ENCODE results near the gene PUS7. TPM values are rescaled to one million over a fixed set of nuclear protein-coding genes. Genes with fewer than 3 reads are reported as not detected.
"Not testable (repeated sequence)": the region's sequence is repeated elsewhere in the genome, so short reads cannot be mapped to it uniquely, and the experiment has no call there.

PUS7 gene
- total RNA-seq, 1 experiment from 2014 or later = 30.7 TPM

- intact Hi-C loops (cut with micrococcal nuclease; ENCODE audit: unreplicated experiment) = no loop called here
- POLR2A ChIA-PET = no interaction called here
Observed at GRCh38 chr7:105454095-105454747, 67.8 kb downstream of the PUS7 start.

GRCh38 chr7:105452085-105452484, 70.0 kb downstream of the PUS7 start:
- H3K9me3 ChIP-seq (ENCODE audit: control insufficient read depth, insufficient read depth, low read depth, low read length) = no peaks in the 10 kb centered on the region
- intact Hi-C loops (cut with micrococcal nuclease; ENCODE audit: unreplicated experiment) = no loop called here
- DNase-seq (ENCODE audit: low read depth, low spot score) = no peak
- H3K4me3 ChIP-seq (ENCODE audit: low read depth in 2 of 2, low read length in 2 of 2) = no peak overlapping the region
- 0 out of 2 replicates have a peak, but pooled peaks cover 3% of the 10 kb centered on the region for H3K4me1 ChIP-seq (ENCODE audit: control insufficient read depth, insufficient read depth, low read length)
- H3K27ac ChIP-seq (ENCODE audit: low read length) = no peak overlapping the region
- no TSS peak for BruUV-seq (replicated peaks)
- TF ChIP-seq CTCF (IDR thresholded peaks at IDR 0.05) (no peak), REST (IDR thresholded peaks at IDR 0.05; ENCODE audit: insufficient read depth in 1 of 2, low read depth in 2 of 2, low read length in 1 of 2) (no peak), TCF7L2 (IDR thresholded peaks at IDR 0.05; ENCODE audit: low read depth, low read length) (no peak), SIN3A (IDR thresholded peaks at IDR 0.05; ENCODE audit: borderline replicate concordance, insufficient read depth, low read depth, low read length) (no peak), POLR2AphosphoS5 (IDR thresholded peaks at IDR 0.05; ENCODE audit: low read depth, low read length) (no peak)
- no peaks in the 10 kb centered on the region for H3K27me3 ChIP-seq (ENCODE audit: control insufficient read depth, insufficient read depth, low read length)
- no peak for ATAC-seq
- peaks cover 4% of the 10 kb centered on the region; the same call in 1 of the 2 replicates for H3K36me3 ChIP-seq (ENCODE audit: control insufficient read depth, insufficient read depth, low read length)
- POLR2A ChIA-PET = no interaction called here
- CTCF ChIA-PET = no interaction called here
- in situ Hi-C loops (cut with HindIII; ENCODE audit: low pct_unique_long_range_greater_than_20kb, low sequenced_read_pairs) = no loop called here

More at GRCh38 chr7:105454095-105454747, 67.8 kb downstream of the PUS7 start:
- TF ChIP-seq REST (IDR thresholded peaks at IDR 0.05; ENCODE audit: insufficient read depth in 1 of 2, low read depth in 2 of 2, low read length in 1 of 2) (no peak), CTCF (IDR thresholded peaks at IDR 0.05) (no peak), POLR2AphosphoS5 (IDR thresholded peaks at IDR 0.05; ENCODE audit: low read depth, low read length) (no peak), TCF7L2 (IDR thresholded peaks at IDR 0.05; ENCODE audit: low read depth, low read length) (no peak), SIN3A (IDR thresholded peaks at IDR 0.05; ENCODE audit: borderline replicate concordance, insufficient read depth, low read depth, low read length) (no peak)
- in situ Hi-C loops (cut with HindIII; ENCODE audit: low pct_unique_long_range_greater_than_20kb, low sequenced_read_pairs) = no loop called here
- Histone ChIP-seq H3K4me1 (ENCODE audit: control insufficient read depth, insufficient read depth, low read length) (0 out of 2 replicates have a peak, but pooled peaks cover 3% of the 10 kb centered on the region), H3K9me3 (ENCODE audit: control insufficient read depth, insufficient read depth, low read depth, low read length) (no peaks in the 10 kb centered on the region), H3K27me3 (ENCODE audit: control insufficient read depth, insufficient read depth, low read length) (no peaks in the 10 kb centered on the region), H3K36me3 (ENCODE audit: control insufficient read depth, insufficient read depth, low read length) (peaks cover 13% of the 10 kb centered on the region; the same call in 1 of the 2 replicates), H3K4me3 (ENCODE audit: low read depth in 2 of 2, low read length in 2 of 2) (no peak overlapping the region), H3K27ac (ENCODE audit: low read length) (no peak overlapping the region)
- ATAC-seq (no peak), DNase-seq (ENCODE audit: low read depth, low spot score) (no peak)
- no TSS peak for BruUV-seq (replicated peaks)
- CTCF ChIA-PET = no interaction called here

GRCh38 chr7:105450870-105451269, 71.2 kb downstream of the PUS7 start:
- ATAC-seq; CTCF ChIA-PET; H3K9me3 ChIP-seq (ENCODE audit: control insufficient read depth, insufficient read depth, low read depth, low read length); H3K4me1 ChIP-seq (ENCODE audit: control insufficient read depth, insufficient read depth, low read length); POLR2A ChIA-PET; intact Hi-C loops (cut with micrococcal nuclease; ENCODE audit: unreplicated experiment); H3K4me3 ChIP-seq (ENCODE audit: low read depth in 2 of 2, low read length in 2 of 2); DNase-seq (ENCODE audit: low read depth, low spot score); in situ Hi-C loops (cut with HindIII; ENCODE audit: low pct_unique_long_range_greater_than_20kb, low sequenced_read_pairs); H3K27ac ChIP-seq (ENCODE audit: low read length); H3K27me3 ChIP-seq (ENCODE audit: control insufficient read depth, insufficient read depth, low read length); H3K36me3 ChIP-seq (ENCODE audit: control insufficient read depth, insufficient read depth, low read length); BruUV-seq (replicated peaks): not testable (repeated sequence)
